CD14-positive monocyte (primary cell): ENCODE results near the gene SLC12A7. TPM values are rescaled to one million over a fixed set of nuclear protein-coding genes. Genes with fewer than 3 reads are reported as not detected.

Experiments used
- DNase-seq, 3 donors: peaks; one replicate each; pipeline ENCODE4 v3.0.0-alpha.2; 2011 to 2022
- H2AFZ ChIP-seq: 2 replicates; pipeline ENCODE4 v1.6.0; 2012; ENCODE audit warnings: mild to moderate bottlenecking, low read depth, low read length, inconsistent platforms; ENCODE audit not compliant: insufficient read depth, poor library complexity, severe bottlenecking
- H3K27ac ChIP-seq, 2 donors: 1 replicate in 1 of 2; 2 replicates in 1 of 2; pipeline ENCODE4 v1.5.1; 2012 to 2013; ENCODE audit warnings: low read length in 2 of 2, control low read depth in 1 of 2, inconsistent platforms in 1 of 2, low read depth in 1 of 2, mild to moderate bottlenecking in 1 of 2
- H3K27me3 ChIP-seq, 2 donors: one replicate each; pipeline versions ENCODE4 v1.6.0 to v1.6.1; 2011 to 2013; ENCODE audit warnings: low read length in 2 of 2; ENCODE audit not compliant: control insufficient read depth in 2 of 2, insufficient read depth in 2 of 2
- H3K36me3 ChIP-seq, 2 donors: replicated peaks in 1 of 2; 1 replicate in 1 of 2; 2 replicates in 1 of 2; pipeline versions ENCODE4 v1.5.1 to v1.6.1; 2012 to 2013; ENCODE audit warnings: low read length in 2 of 2, control low read depth in 1 of 2, inconsistent platforms in 1 of 2, mild to moderate bottlenecking in 1 of 2; ENCODE audit not compliant: insufficient read depth in 2 of 2, control insufficient read depth in 1 of 2
- H3K4me1 ChIP-seq, 2 donors: 1 replicate in 1 of 2; 2 replicates in 1 of 2; pipeline versions ENCODE4 v1.5.1 to v1.6.1; 2012 to 2013; ENCODE audit warnings: low read length in 2 of 2, control low read depth in 1 of 2, inconsistent platforms in 1 of 2, mild to moderate bottlenecking in 1 of 2, moderate library complexity in 1 of 2; ENCODE audit not compliant: insufficient read depth in 2 of 2, control insufficient read depth in 1 of 2
- H3K4me2 ChIP-seq: replicated peaks from 2 replicates; pipeline ENCODE3; 2012; ENCODE audit warnings: low read length, moderate library complexity, mild to moderate bottlenecking; ENCODE audit not compliant: poor library complexity, severe bottlenecking; ENCODE audit errors: extremely low read depth
- H3K4me3 ChIP-seq, 3 experiments: fragments of 200-600 bp in 1 of 3; sonication (generic) in 1 of 3; replicated peaks in 1 of 3; 1 replicate in 2 of 3; 2 replicates in 1 of 3; pipeline ENCODE4 v1.5.1; 2011 to 2013; ENCODE audit warnings: low read length in 3 of 3, mild to moderate bottlenecking in 3 of 3, control low read depth in 2 of 3, low read depth in 2 of 3, inconsistent platforms in 1 of 3, moderate library complexity in 1 of 3
- H3K79me2 ChIP-seq: 2 replicates; pipeline ENCODE4 v1.6.0; 2012; ENCODE audit warnings: mild to moderate bottlenecking, control low read depth, inconsistent platforms, low read length, moderate library complexity; ENCODE audit not compliant: insufficient read depth
- H3K9ac ChIP-seq: 2 replicates; pipeline ENCODE4 v1.6.0; 2017; ENCODE audit warnings: low read length, mild to moderate bottlenecking; ENCODE audit not compliant: insufficient read depth, poor library complexity, severe bottlenecking
- H3K9me3 ChIP-seq, 2 donors: replicated peaks in 1 of 2; 1 replicate in 1 of 2; 2 replicates in 1 of 2; pipeline versions ENCODE4 v1.5.1 to v1.6.1; 2012 to 2013; ENCODE audit warnings: low read length in 2 of 2, control low read depth in 1 of 2; ENCODE audit not compliant: control insufficient read depth in 1 of 2, insufficient read depth in 1 of 2
- H4K20me1 ChIP-seq: 2 replicates; pipeline ENCODE4 v1.6.0; 2012; ENCODE audit warnings: mild to moderate bottlenecking, low read length, control low read depth, moderate library complexity; ENCODE audit not compliant: insufficient read depth
- H3K27ac Mint-ChIP-seq, 7 donors: one replicate each; pipeline ENCODE4 v1.8.0; 2020; ENCODE audit warnings: mild to moderate bottlenecking in 7 of 7, mixed read lengths in 7 of 7, moderate library complexity in 6 of 7, inconsistent platforms in 2 of 7
- H3K27me3 Mint-ChIP-seq, 3 donors: one replicate each; pipeline ENCODE4 v1.8.0; 2021 to 2022; ENCODE audit warnings: low read depth in 3 of 3, mild to moderate bottlenecking in 3 of 3, mixed read lengths in 3 of 3, moderate library complexity in 3 of 3, inconsistent platforms in 1 of 3
- H3K36me3 Mint-ChIP-seq, 2 donors: one replicate each; pipeline ENCODE4 v1.8.0; 2020; ENCODE audit warnings: mixed read lengths in 2 of 2, inconsistent platforms in 1 of 2, mild to moderate bottlenecking in 1 of 2
- H3K4me1 Mint-ChIP-seq: one replicate; pipeline ENCODE4 v1.8.0; 2020; ENCODE audit warnings: mild to moderate bottlenecking, mixed read lengths
- H3K4me3 Mint-ChIP-seq, 2 donors: one replicate each; pipeline ENCODE4 v1.8.0; 2020; ENCODE audit warnings: mild to moderate bottlenecking in 2 of 2, mixed read lengths in 2 of 2, moderate library complexity in 1 of 2
- H3K9me3 Mint-ChIP-seq, 7 donors: one replicate each; pipeline ENCODE4 v1.8.0; 2020 to 2022; ENCODE audit warnings: mixed read lengths in 7 of 7, mild to moderate bottlenecking in 6 of 7, moderate library complexity in 6 of 7, inconsistent platforms in 2 of 7
- CTCF ChIP-seq: fragments of 200-600 bp; IDR thresholded peaks from one replicate; pipeline ENCODE4 v1.8.0; 2022; ENCODE audit warnings: antibody characterized with exemption, mild to moderate bottlenecking
- WGBS: methylation state at CpG from one replicate; pipeline ENCODE4 v1.1.5; 2013; ENCODE audit warnings: missing lambda C conversion rate; ENCODE audit not compliant: insufficient coverage; 5-methylcytosine and 5-hydroxymethylcytosine counted together
- intact Hi-C, 2 donors: fragments of 100-400 bp; cut with micrococcal nuclease; formaldehyde crosslinking; loops; one replicate each; pipeline versions ENCODE4 v1.15.0 to v1.15.1; 2023
- polyA plus RNA-seq, 3 donors: library from polyadenylated mRNA; depleted of rRNA in 1 of 3; unstranded in 2 of 3; stranded (reverse) in 1 of 3; fragments of 300-500 nt in 2 of 3; fragments of >200 nt in 1 of 3; fragmentation: Illumina TruSeq in 2 of 3; gene quantifications; 1 replicate in 2 of 3; 2 replicates in 1 of 3; pipeline ENCODE4 v1.2.3, GENCODE V29; 2012 to 2021

The SLC12A7 gene
- polyA plus RNA-seq, 3 donors: 8.2 to 31.2 (median 12.5) TPM

DNA sequence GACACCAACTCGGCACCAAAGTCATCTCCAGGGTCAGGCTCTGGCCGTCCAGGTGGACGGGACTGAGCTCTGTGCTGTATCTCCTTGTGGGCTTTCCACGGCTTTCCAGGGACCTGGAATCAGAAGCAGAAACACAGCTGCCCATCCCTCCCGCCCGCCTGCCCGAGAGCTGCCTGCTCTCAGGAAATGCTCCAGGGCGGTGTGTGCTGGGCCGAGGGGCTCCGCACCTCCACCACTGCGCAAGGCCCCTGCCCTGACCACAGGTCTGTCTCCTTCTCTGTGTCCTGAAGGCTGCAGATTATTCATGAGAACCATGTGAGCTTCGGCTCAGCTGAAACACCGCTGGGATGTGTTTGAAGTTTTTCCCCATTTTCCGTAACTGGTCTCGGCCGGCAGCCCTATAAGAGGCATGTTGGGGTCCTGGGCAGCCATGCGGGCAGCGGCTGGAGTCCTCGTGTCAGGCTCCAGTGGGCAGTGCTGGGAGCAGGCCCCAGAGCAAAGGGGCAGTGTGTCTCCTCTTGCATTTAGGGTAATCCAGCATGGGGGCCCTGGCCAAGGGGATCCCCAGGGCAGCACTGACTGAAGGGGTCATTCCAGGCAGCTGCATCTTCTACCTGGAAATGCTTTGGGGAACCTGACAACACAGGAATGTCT lies 80.4 kb downstream of the SLC12A7 start:
- Histone ChIP-seq H3K9ac (no peak overlapping the region), H3K27me3 (no peaks in the 10 kb centered on the region), H3K79me2 (no peaks in the 10 kb centered on the region), H3K4me2 (no peak overlapping the region), H3K4me3 (no peak overlapping the region), H2AFZ (no peak overlapping the region), H3K27ac (no peak overlapping the region), H3K4me1 (no peaks in the 10 kb centered on the region), H4K20me1 (no peaks in the 10 kb centered on the region), H3K9me3 (no peaks in the 10 kb centered on the region), H3K36me3 (no peaks in the 10 kb centered on the region)
- no peak overlapping the region for H3K27ac Mint-ChIP-seq
- intact Hi-C loops: no loop called here
- no peak overlapping the region for H3K4me3 Mint-ChIP-seq
- no peaks in the 10 kb centered on the region for H3K4me1 Mint-ChIP-seq
- H3K27me3 Mint-ChIP-seq: peaks cover under 1 to 5% (median 4%) of the 10 kb centered on the region in 3 donors
- no peak for DNase-seq
- 96% methylated on average over 19 of the region's 19 CpGs for WGBS
- TF ChIP-seq CTCF: no peak
- H3K36me3 Mint-ChIP-seq: no peaks in the 10 kb centered on the region
- peaks cover 0 to 3% (median 0%) of the 10 kb centered on the region in 7 donors for H3K9me3 Mint-ChIP-seq

- Histone ChIP-seq H3K36me3 (no peaks in the 10 kb centered on the region), H3K9me3 (no peaks in the 10 kb centered on the region), H3K9ac (no peak overlapping the region), H3K4me2 (no peak overlapping the region), H2AFZ (no peak overlapping the region), H3K27me3 (no peaks in the 10 kb centered on the region), H4K20me1 (no peaks in the 10 kb centered on the region), H3K27ac (no peak overlapping the region), H3K4me1 (no peaks in the 10 kb centered on the region), H3K79me2 (no peaks in the 10 kb centered on the region), H3K4me3 (no peak overlapping the region)
- peaks cover 0 to 3% (median 0%) of the 10 kb centered on the region in 7 donors for H3K9me3 Mint-ChIP-seq
- WGBS: 76% methylated on average over 5 of the region's 10 CpGs
- H3K4me3 Mint-ChIP-seq: no peak overlapping the region
- peaks cover 0 to 6% (median 5%) of the 10 kb centered on the region in 3 donors for H3K27me3 Mint-ChIP-seq
- intact Hi-C loops: no loop called here
- H3K36me3 Mint-ChIP-seq: no peaks in the 10 kb centered on the region
- no peaks in the 10 kb centered on the region for H3K4me1 Mint-ChIP-seq
- no peak for TF ChIP-seq CTCF
- H3K27ac Mint-ChIP-seq: no peak overlapping the region
- no peak for DNase-seq
Measured at GRCh38 chr5:1030801-1031271, 81.0 kb downstream of the SLC12A7 start.
